Measurements from ENCODE around the gene WDR20.

DNA sequence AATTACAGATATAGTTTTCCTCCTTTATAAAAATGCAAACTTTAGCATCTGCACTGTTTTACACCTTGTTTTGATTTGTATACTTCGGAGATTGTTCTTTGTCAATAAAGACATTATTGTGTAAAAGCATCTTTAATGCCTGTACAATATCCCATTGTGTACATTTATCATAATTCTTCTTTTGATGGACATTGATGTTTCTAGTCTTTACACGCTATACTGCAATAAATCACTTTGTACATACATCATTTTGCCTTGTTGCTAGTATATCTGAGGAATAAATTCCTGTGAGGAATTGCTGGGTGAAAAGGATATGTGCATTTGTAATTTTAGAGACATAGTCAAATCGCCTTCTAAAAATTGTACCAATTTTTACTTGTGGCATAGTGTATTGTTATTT is 30.4 kb downstream of the WDR20 start:
- TF ChIP-seq POLR2A (IDR thresholded peaks at IDR 0.05): no peak
- TF ChIP-seq, protein P1, sequence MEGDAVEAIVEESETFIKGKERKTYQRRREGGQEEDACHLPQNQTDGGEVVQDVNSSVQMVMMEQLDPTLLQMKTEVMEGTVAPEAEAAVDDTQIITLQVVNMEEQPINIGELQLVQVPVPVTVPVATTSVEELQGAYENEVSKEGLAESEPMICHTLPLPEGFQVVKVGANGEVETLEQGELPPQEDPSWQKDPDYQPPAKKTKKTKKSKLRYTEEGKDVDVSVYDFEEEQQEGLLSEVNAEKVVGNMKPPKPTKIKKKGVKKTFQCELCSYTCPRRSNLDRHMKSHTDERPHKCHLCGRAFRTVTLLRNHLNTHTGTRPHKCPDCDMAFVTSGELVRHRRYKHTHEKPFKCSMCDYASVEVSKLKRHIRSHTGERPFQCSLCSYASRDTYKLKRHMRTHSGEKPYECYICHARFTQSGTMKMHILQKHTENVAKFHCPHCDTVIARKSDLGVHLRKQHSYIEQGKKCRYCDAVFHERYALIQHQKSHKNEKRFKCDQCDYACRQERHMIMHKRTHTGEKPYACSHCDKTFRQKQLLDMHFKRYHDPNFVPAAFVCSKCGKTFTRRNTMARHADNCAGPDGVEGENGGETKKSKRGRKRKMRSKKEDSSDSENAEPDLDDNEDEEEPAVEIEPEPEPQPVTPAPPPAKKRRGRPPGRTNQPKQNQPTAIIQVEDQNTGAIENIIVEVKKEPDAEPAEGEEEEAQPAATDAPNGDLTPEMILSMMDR (IDR thresholded peaks at IDR 0.05): no peak
